T-helper 17 cell (primary cell): ENCODE data around the gene FRY. TPM values are rescaled to one million over a fixed set of nuclear protein-coding genes. Genes with fewer than 3 reads are reported as not detected.
"Not testable (repeated sequence)": the region's sequence is repeated elsewhere in the genome, so short reads cannot be mapped to it uniquely, and the experiment has no call there.

Experiments used
- ATAC-seq: fragments of 150-1000 bp; cut with Tn5 transposase; 2 replicates; pipeline ENCODE4 v1.10.0; 2021; ENCODE audit warnings: mild to moderate bottlenecking, moderate library complexity
- DNase-seq, 3 donors: peaks; one replicate each; pipeline versions ENCODE4 v3.0.0 to v3.0.0-alpha.2; 2020 to 2021
- H3K9me3 ChIP-seq: one replicate; pipeline ENCODE4 v1.7.0; 2013; ENCODE audit warnings: low read length, mild to moderate bottlenecking; ENCODE audit not compliant: control insufficient read depth, poor library complexity, severe bottlenecking
- H3K27ac Mint-ChIP-seq: one replicate; pipeline ENCODE4 v1.8.0; 2022; ENCODE audit warnings: mild to moderate bottlenecking, moderate library complexity, mixed read lengths
- H3K27me3 Mint-ChIP-seq: one replicate; pipeline ENCODE4 v1.8.0; 2022; ENCODE audit warnings: mixed read lengths
- H3K36me3 Mint-ChIP-seq: one replicate; pipeline ENCODE4 v1.8.0; 2022; ENCODE audit warnings: low read depth, mixed read lengths
- H3K4me1 Mint-ChIP-seq: one replicate; pipeline ENCODE4 v1.8.0; 2022; ENCODE audit warnings: mild to moderate bottlenecking, mixed read lengths
- H3K4me3 Mint-ChIP-seq: one replicate; pipeline ENCODE4 v1.8.0; 2022; ENCODE audit warnings: mild to moderate bottlenecking, moderate library complexity, mixed read lengths
- total RNA-seq, 4 donors: library from RNA in 2 of 4; stranded (reverse) in 2 of 4; gene quantifications; one replicate each; pipeline ENCODE4 v1.2.3 and lab custom pipeline; 2022 to 2026

Gene FRY
- total RNA-seq, 2 donors from 2014 or later: 46.3 to 68.8 TPM

GRCh38 chr13:32056316-32056715, 24.7 kb downstream of the FRY start:
- H3K9me3 ChIP-seq: no peaks in the 10 kb centered on the region
- Mint-ChIP-seq H3K27ac (no peak overlapping the region), H3K27me3 (no peaks in the 10 kb centered on the region), H3K36me3 (peaks cover 2% of the 10 kb centered on the region), H3K4me1 (peaks cover 32% of the 10 kb centered on the region), H3K4me3 (no peak overlapping the region)
- ATAC-seq (no peak), DNase-seq (no peak)

DNA sequence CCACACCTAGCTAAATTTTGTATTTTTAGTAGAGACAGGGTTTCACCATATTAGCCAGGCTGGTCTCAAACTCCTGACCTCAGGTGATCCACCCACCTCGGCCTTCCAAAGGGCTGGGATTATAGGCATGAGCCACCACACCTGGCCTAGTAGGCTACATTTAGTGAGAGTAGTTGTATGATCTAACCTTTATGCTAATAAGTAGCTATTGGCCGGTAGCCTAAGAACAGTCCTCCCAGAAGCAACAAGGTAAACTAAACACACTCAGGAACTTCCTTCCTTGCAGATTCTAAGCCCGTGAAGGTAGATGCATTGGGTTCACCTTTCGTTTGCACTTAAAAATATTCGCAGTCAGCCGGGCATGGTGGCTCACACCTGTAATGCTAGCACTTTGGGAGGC, 25.8 kb downstream of the FRY start:
- not testable (repeated sequence) for H3K27me3 Mint-ChIP-seq, H3K4me3 Mint-ChIP-seq, ATAC-seq, H3K9me3 ChIP-seq, H3K36me3 Mint-ChIP-seq, DNase-seq
- Mint-ChIP-seq H3K27ac (peak overlapping the region; percentile 37), H3K4me1 (peaks cover 29% of the 10 kb centered on the region)

DNA sequence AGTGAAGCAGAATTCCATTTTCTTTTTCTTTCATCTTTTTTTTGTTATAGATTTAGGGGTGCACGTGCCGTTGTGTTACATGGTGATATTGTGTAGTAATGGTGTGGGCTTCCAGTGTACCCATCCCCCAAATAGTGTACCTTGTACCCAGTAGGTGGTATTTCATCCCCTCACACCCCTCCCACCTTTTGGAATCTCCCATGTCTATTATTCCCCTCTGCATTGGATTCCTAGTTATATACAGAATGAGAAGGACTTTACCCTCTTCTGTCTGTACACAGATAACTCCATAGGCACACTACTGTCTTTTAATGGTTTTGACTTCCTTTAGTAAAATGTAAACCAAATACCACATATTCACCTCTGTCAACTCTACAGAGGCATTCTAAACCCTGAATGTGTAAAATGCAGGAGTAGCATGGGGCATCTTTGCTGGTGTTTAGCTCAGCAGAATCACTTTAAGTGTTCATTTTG, 28.0 kb downstream of the FRY start:
- no peak for DNase-seq
- peaks cover 5% of the 10 kb centered on the region for H3K36me3 Mint-ChIP-seq
- peaks cover 30% of the 10 kb centered on the region for H3K4me1 Mint-ChIP-seq
- H3K27me3 Mint-ChIP-seq: no peaks in the 10 kb centered on the region
- no peak for ATAC-seq
- H3K27ac Mint-ChIP-seq: no peak overlapping the region
- H3K9me3 ChIP-seq: no peaks in the 10 kb centered on the region
- no peak overlapping the region for H3K4me3 Mint-ChIP-seq

DNA sequence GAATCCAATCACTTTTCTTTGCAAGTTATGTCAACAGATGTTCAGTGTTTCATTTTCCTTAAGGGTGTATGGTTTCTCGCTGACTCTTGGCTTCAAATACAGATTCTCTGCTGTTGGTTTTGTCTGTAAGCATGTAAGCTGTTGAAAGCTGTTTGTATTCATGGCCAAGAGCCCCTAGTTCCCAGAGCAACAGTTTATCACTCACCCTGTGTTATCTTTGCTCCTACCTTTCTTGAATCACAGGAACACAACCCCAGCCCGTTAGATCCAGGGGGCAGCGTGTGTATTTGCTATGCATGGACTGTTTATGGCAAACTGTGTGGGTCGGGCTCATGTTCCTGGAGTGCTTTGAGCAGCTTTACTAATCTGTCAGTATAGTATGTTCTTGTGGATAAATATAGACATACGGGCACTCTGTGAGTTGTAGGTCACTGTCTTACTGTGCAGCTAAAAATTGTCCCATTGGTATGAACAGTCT, 28.9 kb downstream of the FRY start:
- H3K27ac Mint-ChIP-seq: no peak overlapping the region
- no peaks in the 10 kb centered on the region for H3K27me3 Mint-ChIP-seq
- no peaks in the 10 kb centered on the region for H3K9me3 ChIP-seq
- H3K4me1 Mint-ChIP-seq: peaks cover 29% of the 10 kb centered on the region
- ATAC-seq (no peak), DNase-seq (no peak)
- no peak overlapping the region for H3K4me3 Mint-ChIP-seq
- peaks cover 5% of the 10 kb centered on the region for H3K36me3 Mint-ChIP-seq

GRCh38 chr13:32063619-32064233, 32.2 kb downstream of the FRY start:
- peaks cover 5% of the 10 kb centered on the region for H3K36me3 Mint-ChIP-seq
- ATAC-seq: no peak
- H3K27ac Mint-ChIP-seq: no peak overlapping the region
- H3K9me3 ChIP-seq: no peaks in the 10 kb centered on the region
- peaks cover 34% of the 10 kb centered on the region for H3K4me1 Mint-ChIP-seq
- H3K27me3 Mint-ChIP-seq: no peaks in the 10 kb centered on the region
- no peak overlapping the region for H3K4me3 Mint-ChIP-seq
- no peak for DNase-seq

GRCh38 chr13:32067149-32067961, 35.8 kb downstream of the FRY start:
- ATAC-seq (no peak), DNase-seq (no peak)
- Mint-ChIP-seq H3K4me1 (peaks cover 24% of the 10 kb centered on the region), H3K36me3 (peaks cover 7% of the 10 kb centered on the region), H3K27me3 (no peaks in the 10 kb centered on the region), H3K4me3 (no peak overlapping the region), H3K27ac (peak overlapping the region; percentile 29)
- no peaks in the 10 kb centered on the region for H3K9me3 ChIP-seq

GRCh38 chr13:32068255-32068654, 36.7 kb downstream of the FRY start:
- DNase-seq (no peak), ATAC-seq (no peak)
- Mint-ChIP-seq H3K27me3 (no peaks in the 10 kb centered on the region), H3K4me3 (no peak overlapping the region), H3K36me3 (peaks cover 7% of the 10 kb centered on the region), H3K27ac (no peak overlapping the region), H3K4me1 (peaks cover 29% of the 10 kb centered on the region)
- no peaks in the 10 kb centered on the region for H3K9me3 ChIP-seq

DNA sequence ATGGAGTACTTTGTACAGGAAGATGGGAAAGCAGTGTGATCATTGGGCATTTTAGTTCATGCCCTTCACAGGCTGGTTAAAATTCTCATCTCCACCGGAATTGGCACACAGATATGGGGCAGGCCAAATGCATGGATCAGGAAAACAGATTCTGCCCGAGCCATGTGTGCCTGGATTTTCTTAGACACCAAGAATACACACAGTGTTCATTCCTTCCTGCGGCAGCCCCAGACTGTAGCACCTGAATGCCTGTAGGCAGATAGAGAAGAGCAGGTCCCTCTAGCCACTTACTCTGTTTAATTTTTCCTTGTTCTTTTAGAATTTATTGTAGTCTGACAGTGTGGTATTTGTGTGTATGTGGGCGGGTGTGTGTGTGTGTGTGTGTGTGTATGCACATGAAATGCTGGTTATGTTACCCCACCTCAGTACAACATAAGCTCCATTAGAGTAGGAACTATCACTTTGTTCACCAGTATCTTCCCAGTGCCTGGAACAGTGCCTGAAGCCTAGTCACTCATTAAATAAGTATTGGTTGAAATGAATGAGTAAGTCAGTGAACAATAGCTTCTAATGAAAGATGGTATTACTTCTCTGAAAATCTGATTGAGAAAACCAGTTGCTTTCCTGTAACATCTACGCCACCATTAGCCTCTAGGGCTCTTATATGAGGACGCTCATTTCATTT, 41.7 kb downstream of the FRY start:
- H3K36me3 Mint-ChIP-seq: peaks cover 7% of the 10 kb centered on the region

DNA sequence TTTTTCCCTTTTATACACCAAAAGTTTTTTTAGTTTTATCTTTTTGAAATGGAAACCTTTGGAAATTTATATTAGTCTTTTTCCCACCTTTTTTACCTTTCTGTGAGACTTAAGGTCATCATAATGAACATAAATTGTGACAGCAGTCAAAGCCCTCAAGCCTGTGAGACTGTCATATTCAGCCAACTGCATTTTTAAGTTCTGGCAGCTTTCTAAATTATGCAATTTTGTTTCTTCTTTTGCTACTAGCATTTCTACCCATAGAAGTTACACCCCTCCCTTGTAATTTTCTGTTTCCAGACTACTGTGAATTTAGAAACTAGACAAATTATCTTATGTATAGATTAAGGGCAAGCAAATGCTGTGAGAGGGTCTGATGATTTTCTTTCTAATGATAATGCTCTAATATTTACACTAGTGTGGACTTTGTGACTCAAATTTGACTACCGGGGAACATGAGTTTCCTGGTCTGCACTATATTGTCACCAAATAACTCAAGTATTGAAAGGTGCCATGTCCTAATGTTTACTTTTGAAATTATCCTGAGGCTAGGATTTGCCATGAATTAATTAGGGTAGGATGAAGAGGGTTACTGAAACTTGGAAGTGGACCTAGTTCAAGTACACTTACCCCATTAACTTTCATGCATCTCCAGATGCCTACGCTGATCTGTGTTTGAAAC, 43.7 kb downstream of the FRY start:
- ATAC-seq (no peak), DNase-seq (no peak)
- H3K27me3 Mint-ChIP-seq: no peaks in the 10 kb centered on the region
- H3K36me3 Mint-ChIP-seq: peaks cover 10% of the 10 kb centered on the region
- peak overlapping the region; percentile 4 for H3K27ac Mint-ChIP-seq
- peaks cover 22% of the 10 kb centered on the region for H3K4me1 Mint-ChIP-seq
- H3K4me3 Mint-ChIP-seq: no peak overlapping the region
- H3K9me3 ChIP-seq: no peaks in the 10 kb centered on the region

More for the DNA sequence above, 41.7 kb downstream of the FRY start:
- no peak overlapping the region for H3K27ac Mint-ChIP-seq
- H3K9me3 ChIP-seq: no peaks in the 10 kb centered on the region
- no peaks in the 10 kb centered on the region for H3K27me3 Mint-ChIP-seq
- peaks cover 18% of the 10 kb centered on the region for H3K4me1 Mint-ChIP-seq
- no peak overlapping the region for H3K4me3 Mint-ChIP-seq
- no peak for DNase-seq
- no peak for ATAC-seq

GRCh38 chr13:32079587-32079986, 48.0 kb downstream of the FRY start:
- peaks cover 21% of the 10 kb centered on the region for H3K4me1 Mint-ChIP-seq
- H3K36me3 Mint-ChIP-seq: peaks cover 14% of the 10 kb centered on the region
- peak overlapping the region; percentile 78 for H3K27ac Mint-ChIP-seq
- DNase-seq: no peak
- no peak overlapping the region for H3K4me3 Mint-ChIP-seq
- ATAC-seq: no peak
- no peaks in the 10 kb centered on the region for H3K9me3 ChIP-seq
- no peaks in the 10 kb centered on the region for H3K27me3 Mint-ChIP-seq

DNA sequence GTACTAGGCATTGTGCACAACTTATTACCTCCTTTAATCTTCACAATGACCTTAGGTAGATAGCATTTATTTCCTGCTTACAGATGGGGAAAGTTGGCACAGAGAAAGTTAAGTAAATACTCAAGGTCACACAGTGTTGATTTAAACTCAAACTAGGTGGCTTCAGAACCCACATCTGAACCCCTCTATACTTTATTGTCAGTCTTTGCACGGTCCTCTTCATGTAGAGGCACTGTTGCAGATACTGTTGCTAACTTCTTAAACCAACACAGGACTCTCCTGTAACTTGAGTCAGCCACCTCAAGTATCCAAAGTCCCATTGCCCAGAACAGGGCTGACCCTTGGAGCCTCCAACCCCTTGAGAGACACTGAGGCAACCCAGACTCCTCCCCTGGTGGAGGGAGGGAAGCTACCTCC, 48.8 kb downstream of the FRY start:
- H3K36me3 Mint-ChIP-seq: peaks cover 14% of the 10 kb centered on the region
- no peak overlapping the region for H3K27ac Mint-ChIP-seq
- no peak overlapping the region for H3K4me3 Mint-ChIP-seq
- H3K4me1 Mint-ChIP-seq: peaks cover 19% of the 10 kb centered on the region
- no peaks in the 10 kb centered on the region for H3K27me3 Mint-ChIP-seq
- DNase-seq (no peak), ATAC-seq (no peak)
- H3K9me3 ChIP-seq: no peaks in the 10 kb centered on the region

DNA sequence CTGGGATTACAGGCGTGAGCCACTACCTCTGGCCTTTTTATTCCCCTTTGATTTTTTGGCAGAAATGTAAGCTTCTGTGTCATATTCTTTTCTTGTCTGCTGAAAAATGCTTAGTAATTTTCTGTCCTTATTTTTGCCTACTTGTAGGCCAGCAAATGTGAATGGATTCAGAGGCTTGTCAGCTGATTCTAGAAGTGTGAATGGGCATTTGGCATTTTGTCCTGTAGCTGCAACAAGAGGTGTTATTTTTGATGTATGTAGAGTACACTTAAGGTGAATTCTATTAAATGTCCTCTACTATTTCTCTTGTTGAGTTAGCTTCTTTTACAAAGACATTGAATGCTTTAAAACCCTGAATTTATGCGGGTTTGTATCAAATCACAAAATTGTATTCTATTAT, 50.0 kb downstream of the FRY start:
- Mint-ChIP-seq H3K27ac (no peak overlapping the region), H3K36me3 (peaks cover 14% of the 10 kb centered on the region), H3K27me3 (no peaks in the 10 kb centered on the region), H3K4me3 (no peak overlapping the region), H3K4me1 (peaks cover 19% of the 10 kb centered on the region)
- ATAC-seq: no peak
- H3K9me3 ChIP-seq: no peaks in the 10 kb centered on the region
- no peak for DNase-seq

GRCh38 chr13:32086366-32086765, 54.8 kb downstream of the FRY start:
- H3K36me3 Mint-ChIP-seq: peaks cover 7% of the 10 kb centered on the region
- no peaks in the 10 kb centered on the region for H3K27me3 Mint-ChIP-seq
- H3K4me3 Mint-ChIP-seq: no peak overlapping the region
- H3K27ac Mint-ChIP-seq: no peak overlapping the region
- H3K9me3 ChIP-seq: no peaks in the 10 kb centered on the region
- H3K4me1 Mint-ChIP-seq: peaks cover 16% of the 10 kb centered on the region
- ATAC-seq (no peak), DNase-seq (no peak)
